HEK293T (cell line): ENCODE data around the gene MED12L.

Source experiments
- BHLHE40 ChIP-seq: fragments of 450-650 bp; IDR thresholded peaks from 2 replicates; pipeline ENCODE4 v1.6.1; 2016; ENCODE audit warnings: mild to moderate bottlenecking, moderate library complexity, borderline replicate concordance
- CTBP1 ChIP-seq: fragments of 450-650 bp; IDR thresholded peaks from 2 replicates; pipeline ENCODE4 v1.6.1; 2016; ENCODE audit warnings: borderline replicate concordance
- ELF4 ChIP-seq: fragments of 450-650 bp; IDR thresholded peaks from 2 replicates; pipeline ENCODE4 v1.6.1; 2017; ENCODE audit warnings: antibody characterized with exemption
- FOXA1 ChIP-seq: fragments of 450-650 bp; IDR thresholded peaks from 2 replicates; pipeline ENCODE4 v1.6.1; 2016; ENCODE audit warnings: mild to moderate bottlenecking
- FOXK2 ChIP-seq: fragments of 450-650 bp; IDR thresholded peaks from 2 replicates; pipeline ENCODE4 v1.6.1; 2016; ENCODE audit warnings: mild to moderate bottlenecking
- FOXM1 ChIP-seq: fragments of 450-650 bp; IDR thresholded peaks from 2 replicates; pipeline ENCODE4 v1.6.1; 2017; ENCODE audit warnings: mild to moderate bottlenecking, borderline replicate concordance
- HDGF ChIP-seq: fragments of 450-650 bp; IDR thresholded peaks from 2 replicates; pipeline ENCODE4 v1.6.1; 2017; ENCODE audit warnings: antibody characterized with exemption, borderline replicate concordance
- L3MBTL2 ChIP-seq: fragments of 450-650 bp; conservative IDR thresholded peaks from 2 replicates; pipeline ENCODE4 v1.6.1; 2016; ENCODE audit warnings: mild to moderate bottlenecking
- LEF1 ChIP-seq: fragments of 450-650 bp; IDR thresholded peaks from 2 replicates; pipeline ENCODE4 v1.6.1; 2017; ENCODE audit warnings: mild to moderate bottlenecking, borderline replicate concordance
- SUZ12 ChIP-seq: fragments of 450-650 bp; IDR thresholded peaks from 2 replicates; pipeline ENCODE4 v1.6.1; 2016; ENCODE audit warnings: mild to moderate bottlenecking
- TARDBP ChIP-seq: fragments of 450-650 bp; IDR thresholded peaks from 2 replicates; pipeline ENCODE4 v1.6.1; 2016

DNA sequence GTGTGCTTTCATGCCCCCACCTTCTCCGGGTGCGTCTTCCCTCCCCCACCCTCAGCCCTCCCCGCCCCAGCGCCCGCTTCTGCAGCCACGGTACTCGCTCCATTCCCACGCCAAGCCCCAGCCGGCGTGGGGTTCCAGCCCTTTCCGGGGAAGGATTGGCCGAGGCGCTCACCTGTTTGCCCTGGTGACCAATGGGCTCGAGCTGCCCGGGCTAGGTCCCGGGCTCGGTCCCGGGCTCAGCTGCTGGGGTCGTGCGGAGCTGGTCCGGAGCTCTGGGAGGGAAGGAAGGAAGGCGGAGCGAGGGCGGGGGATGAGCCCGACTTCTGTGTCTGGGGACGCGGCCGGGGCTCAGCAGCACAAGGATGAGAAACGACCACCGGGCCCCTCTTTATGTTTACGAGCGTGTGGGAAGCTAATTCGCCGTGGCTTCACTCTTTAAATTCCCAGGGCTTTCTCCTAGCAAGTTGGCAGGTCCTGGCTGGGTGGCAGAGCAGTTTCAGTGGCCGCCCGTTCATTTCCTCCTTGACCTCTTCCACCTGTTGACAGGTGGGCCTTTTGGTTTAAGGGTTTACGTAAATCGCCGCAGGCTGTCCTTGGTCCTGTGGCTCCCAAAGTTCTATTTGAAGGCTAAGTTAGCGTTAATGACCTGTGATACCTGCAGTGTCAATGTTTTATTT is 375.4 kb downstream of the MED12L start, which contains the start of gene IGSF10:
- TF ChIP-seq FOXA1, result no peak
- no peak for TF ChIP-seq TARDBP
- no peak for TF ChIP-seq FOXM1
- no peak for TF ChIP-seq ELF4
- no peak for TF ChIP-seq LEF1
- TF ChIP-seq FOXK2, result no peak
- no peak for TF ChIP-seq HDGF
- TF ChIP-seq L3MBTL2, result no peak
- TF ChIP-seq BHLHE40, result no peak
- no peak for TF ChIP-seq CTBP1
- no peak for TF ChIP-seq SUZ12
